Activated gamma-delta T cell (primary cell): ENCODE measurements around the gene USP46.

Experiments used
- DNase-seq: peaks from one replicate; lab custom pipeline; 2025; lab: John Stamatoyannopoulos, UW

Gene USP46

GRCh38 chr4:52657292-52657617, 1.8 kb downstream of the USP46 start:
- no peak for DNase-seq

- DNase-seq = no peak
Observed at GRCh38 chr4:52655506-52655905, 3.6 kb downstream of the USP46 start.

- no peak for DNase-seq
Observed at GRCh38 chr4:52651996-52652672, 7.0 kb downstream of the USP46 start.

GRCh38 chr4:52648836-52649235, 10.3 kb downstream of the USP46 start:
- DNase-seq = no peak

GRCh38 chr4:52646741-52647140, 12.4 kb downstream of the USP46 start:
- no peak for DNase-seq

GRCh38 chr4:52646096-52646495, 13.0 kb downstream of the USP46 start:
- DNase-seq = no peak

GRCh38 chr4:52645300-52645699, 13.8 kb downstream of the USP46 start:
- no peak for DNase-seq

GRCh38 chr4:52643785-52644244, 15.3 kb downstream of the USP46 start:
- DNase-seq = no peak

- no peak for DNase-seq
Observed at GRCh38 chr4:52643190-52643589, 15.9 kb downstream of the USP46 start.

GRCh38 chr4:52641854-52642563, 17.1 kb downstream of the USP46 start:
- DNase-seq = no peak

- no peak for DNase-seq
Observed at GRCh38 chr4:52640808-52641565, 18.1 kb downstream of the USP46 start.

GRCh38 chr4:52638717-52639116, 20.4 kb downstream of the USP46 start:
- no peak for DNase-seq

- no peak for DNase-seq
Observed at GRCh38 chr4:52637116-52637515, 22.0 kb downstream of the USP46 start.

GRCh38 chr4:52635560-52635959, 23.5 kb downstream of the USP46 start:
- DNase-seq = no peak

- DNase-seq = no peak
Observed at GRCh38 chr4:52635130-52635529, 24.0 kb downstream of the USP46 start.

- DNase-seq = no peak
Observed at GRCh38 chr4:52633846-52634245, 25.3 kb downstream of the USP46 start.

GRCh38 chr4:52628974-52629373, 30.1 kb downstream of the USP46 start:
- no peak for DNase-seq

- no peak for DNase-seq
Observed at GRCh38 chr4:52628543-52628942, 30.6 kb downstream of the USP46 start.

GRCh38 chr4:52627876-52628275, 31.2 kb downstream of the USP46 start:
- DNase-seq = no peak

- DNase-seq = no peak
Observed at GRCh38 chr4:52625216-52625615, 33.9 kb downstream of the USP46 start.

- no peak for DNase-seq
Observed at GRCh38 chr4:52622564-52622963, 36.5 kb downstream of the USP46 start.

- DNase-seq = no peak
Observed at GRCh38 chr4:52621567-52621966, 37.5 kb downstream of the USP46 start.

- no peak for DNase-seq
Observed at GRCh38 chr4:52619591-52619931, 39.5 kb downstream of the USP46 start.
